GM18868 (cell line): ENCODE results near the gene TMEM266.

ENCODE experiments used
- ATAC-seq: cut with Tn5 transposase; IDR thresholded peaks from one replicate; pipeline ENCODE4 v1.9.1; 2021; ENCODE audit warnings: mild to moderate bottlenecking, moderate library complexity; ENCODE audit not compliant: unreplicated experiment

The TMEM266 gene

GRCh38 chr15:76123031-76123430 lies 63.2 kb downstream of the TMEM266 start:
- ATAC-seq: no peak

DNA sequence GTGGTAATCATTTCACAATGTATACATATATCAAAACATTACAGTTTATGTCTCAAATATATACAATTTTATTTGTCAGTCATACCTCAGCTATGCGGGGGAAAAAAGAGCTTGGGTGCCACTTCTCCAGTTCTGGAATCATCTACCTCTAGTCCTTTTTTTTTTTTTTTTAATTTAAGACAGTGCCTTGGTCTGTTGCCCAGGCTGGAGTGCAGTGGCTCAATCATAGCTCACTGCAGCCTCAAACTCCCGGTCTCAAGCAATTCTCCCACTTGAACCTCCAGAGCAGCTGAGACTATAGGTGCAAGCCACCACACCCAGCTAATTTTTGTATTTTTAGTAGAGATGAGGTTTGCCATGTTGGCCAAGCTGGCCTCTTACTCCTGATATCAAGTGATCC lies 67.4 kb downstream of the TMEM266 start:
- ATAC-seq: no peak

DNA sequence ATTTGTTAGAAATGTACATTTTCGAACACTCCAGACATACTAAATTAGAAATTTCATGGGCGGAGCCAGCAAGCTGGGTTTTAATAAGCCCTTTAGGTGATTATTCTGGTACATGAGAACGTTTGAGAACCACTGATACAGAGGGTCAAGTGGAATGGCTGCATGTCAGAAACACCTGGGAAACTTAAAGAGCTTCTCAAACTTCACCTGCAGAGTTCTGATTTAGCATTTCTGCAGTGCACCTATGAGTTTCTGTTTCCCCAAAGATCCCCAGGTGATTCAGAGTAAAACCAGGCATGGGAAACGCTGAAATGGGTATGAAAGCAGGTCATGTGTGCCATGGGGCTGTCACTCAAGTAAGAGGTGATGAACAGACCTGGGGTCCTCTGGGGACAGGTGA lies 68.1 kb downstream of the TMEM266 start:
- ATAC-seq: no peak

DNA sequence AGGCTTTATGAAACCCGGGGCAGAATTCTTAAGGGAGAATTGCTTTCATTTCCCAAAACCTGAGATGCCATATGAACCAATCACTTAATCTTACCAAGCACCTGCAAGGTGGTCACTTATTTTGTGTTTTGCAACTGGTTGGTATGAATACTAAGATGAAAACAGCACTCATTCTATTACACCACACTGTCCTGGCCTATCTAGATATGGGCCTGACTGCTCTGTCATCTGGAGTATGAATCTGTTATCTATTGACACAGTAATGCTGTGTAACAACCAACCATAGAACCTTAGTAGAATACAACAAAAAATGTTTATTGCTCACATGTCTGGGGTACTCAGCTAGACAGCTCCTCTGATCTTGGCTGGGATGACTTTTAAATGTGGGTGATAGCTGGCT lies 74.8 kb downstream of the TMEM266 start:
- ATAC-seq: no peak

DNA sequence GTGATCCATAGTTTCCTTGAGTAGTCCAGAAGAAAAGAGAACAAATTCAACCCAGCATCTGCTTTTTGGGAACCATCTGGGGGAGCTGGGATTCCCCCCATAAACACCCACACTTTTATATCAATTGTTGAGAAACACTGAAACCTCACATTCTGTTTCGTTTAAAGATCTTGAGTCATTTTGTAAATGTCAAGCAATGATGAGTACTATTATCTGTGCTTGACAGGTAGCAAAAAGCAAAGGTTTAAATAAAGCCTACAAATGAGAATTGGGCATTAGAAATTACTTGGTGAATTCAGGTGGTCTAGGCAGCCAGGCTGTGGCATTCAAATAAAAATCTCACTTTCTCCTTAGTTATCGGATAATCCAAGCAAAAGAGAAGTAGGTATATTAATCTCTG lies 75.7 kb downstream of the TMEM266 start:
- no peak for ATAC-seq

DNA sequence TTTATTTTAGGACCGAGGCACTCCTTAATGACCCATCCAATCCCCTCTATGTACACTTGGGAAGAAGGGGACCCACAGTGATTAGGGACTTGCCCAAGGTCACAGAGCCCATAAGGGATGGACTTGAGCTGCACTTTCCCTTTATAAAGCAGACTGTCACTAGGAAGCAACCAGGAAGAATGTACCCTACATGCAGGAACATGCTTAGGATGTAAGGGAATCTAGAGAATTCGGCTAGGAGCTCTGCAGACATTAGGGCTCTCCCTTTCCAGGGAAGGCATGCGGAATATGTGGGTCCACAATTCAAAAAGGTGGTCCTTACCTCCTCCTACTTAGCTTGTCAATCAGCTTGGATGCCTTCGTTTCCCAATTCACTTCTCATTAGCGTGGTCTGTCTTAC lies 78.7 kb downstream of the TMEM266 start:
- ATAC-seq: no peak

GRCh38 chr15:76139368-76140073 lies 79.7 kb downstream of the TMEM266 start:
- ATAC-seq: peak; percentile 67

- no peak for ATAC-seq
Observed at GRCh38 chr15:76140074-76140464, 80.3 kb downstream of the TMEM266 start.

GRCh38 chr15:76146812-76147211 lies 87.0 kb downstream of the TMEM266 start:
- ATAC-seq: no peak

- ATAC-seq: no peak
Observed at GRCh38 chr15:76147906-76148570, 88.3 kb downstream of the TMEM266 start.

DNA sequence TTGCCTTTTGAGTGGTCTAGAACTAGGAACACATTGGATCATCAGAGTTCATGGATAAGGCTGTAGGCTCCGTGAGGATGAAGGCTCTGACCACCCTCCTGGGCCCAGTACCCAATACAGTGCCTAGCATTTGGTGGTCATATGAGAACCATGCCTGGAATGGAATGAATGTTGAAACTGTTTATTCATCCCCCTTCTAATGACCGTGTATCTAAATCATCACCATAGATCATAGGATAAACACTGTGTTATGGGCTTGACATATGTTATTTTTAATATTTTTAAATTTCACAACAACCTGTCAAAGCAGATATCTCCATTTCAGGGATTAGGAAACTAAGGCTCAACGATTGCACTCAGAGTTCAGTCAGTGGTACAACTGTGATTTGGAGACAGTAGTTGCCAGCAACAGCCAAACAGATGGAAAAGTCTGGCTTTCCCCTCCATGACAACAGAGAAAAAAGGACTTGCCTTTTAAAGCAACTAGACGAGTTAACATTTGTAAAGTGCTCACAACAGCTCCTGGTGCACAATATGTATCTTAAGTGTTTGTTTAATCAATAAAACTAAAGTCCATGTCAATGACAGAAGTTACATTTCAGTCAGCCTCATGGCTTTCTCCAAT lies 89.6 kb downstream of the TMEM266 start:
- no peak for ATAC-seq

GRCh38 chr15:76150513-76150912 lies 90.7 kb downstream of the TMEM266 start:
- ATAC-seq: peak; percentile 13

- peak; percentile 88 for ATAC-seq
Observed at GRCh38 chr15:76150971-76151598, 91.3 kb downstream of the TMEM266 start.

- ATAC-seq: no peak
Observed at GRCh38 chr15:76151599-76151974, 91.8 kb downstream of the TMEM266 start.

GRCh38 chr15:76152197-76152596 lies 92.4 kb downstream of the TMEM266 start:
- ATAC-seq: no peak

DNA sequence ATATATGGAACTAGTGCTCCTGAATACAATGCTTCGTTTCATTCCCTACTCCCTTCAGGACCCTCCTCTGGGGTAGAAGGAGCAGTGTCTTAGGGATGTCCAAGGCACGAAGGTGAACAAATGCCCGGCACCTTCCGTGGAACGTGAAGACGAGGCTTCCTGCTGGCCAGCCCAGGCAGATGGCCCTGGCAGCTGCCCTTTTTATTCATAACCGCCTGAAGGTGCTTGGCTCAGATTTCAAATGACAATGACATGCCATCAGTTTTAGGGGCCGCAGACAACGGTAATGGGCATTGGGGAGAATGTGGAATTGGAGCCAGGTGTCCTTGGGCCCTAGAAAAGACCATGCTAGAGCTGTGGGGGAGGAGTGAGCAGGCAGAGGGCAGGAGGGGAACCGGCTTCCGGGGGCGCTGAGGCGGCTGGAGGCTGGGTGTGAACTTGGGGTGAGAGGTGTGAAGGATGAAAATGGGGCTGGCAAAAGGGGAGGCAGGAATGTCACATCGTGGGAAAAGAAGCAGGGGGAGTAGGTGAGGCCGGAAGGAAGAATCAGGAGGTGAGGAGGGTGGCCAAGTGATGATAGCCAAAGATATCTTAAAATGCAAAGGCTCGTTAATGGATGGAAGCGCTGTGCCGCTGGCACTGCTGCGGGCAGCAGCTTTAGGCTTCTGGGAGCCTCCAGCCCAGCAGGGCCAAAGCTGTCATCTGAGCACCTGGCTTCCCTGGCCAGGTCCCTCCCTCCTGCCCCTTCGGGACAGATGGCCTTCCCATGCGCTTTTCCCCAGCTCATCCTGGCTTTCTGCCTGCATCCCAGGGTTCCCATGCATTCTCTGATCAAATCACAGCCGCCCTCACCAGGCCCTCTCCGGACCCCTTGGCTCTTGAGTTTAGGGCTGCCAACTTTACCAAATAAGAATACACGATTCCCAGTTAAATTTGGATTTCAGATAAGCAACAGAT lies 93.7 kb downstream of the TMEM266 start:
- no peak for ATAC-seq

DNA sequence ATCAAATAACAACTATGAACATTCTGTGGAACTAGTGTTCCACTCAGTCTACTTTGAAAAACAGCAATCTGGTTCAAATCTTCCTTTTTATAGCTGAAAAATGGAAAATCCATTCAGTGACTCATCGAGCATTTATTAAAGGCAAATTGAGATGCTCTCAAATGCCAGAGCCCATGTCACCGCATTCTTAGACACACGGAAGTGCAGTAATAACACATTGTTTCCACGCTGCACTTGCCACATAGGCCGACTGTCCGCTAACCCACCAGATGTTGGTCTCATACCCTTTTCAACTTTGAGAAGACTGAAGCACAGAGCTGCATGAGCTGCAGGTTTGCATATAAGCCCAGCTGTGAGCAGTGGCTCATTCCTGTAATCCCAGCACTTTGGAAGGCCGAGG lies 95.9 kb downstream of the TMEM266 start:
- no peak for ATAC-seq

DNA sequence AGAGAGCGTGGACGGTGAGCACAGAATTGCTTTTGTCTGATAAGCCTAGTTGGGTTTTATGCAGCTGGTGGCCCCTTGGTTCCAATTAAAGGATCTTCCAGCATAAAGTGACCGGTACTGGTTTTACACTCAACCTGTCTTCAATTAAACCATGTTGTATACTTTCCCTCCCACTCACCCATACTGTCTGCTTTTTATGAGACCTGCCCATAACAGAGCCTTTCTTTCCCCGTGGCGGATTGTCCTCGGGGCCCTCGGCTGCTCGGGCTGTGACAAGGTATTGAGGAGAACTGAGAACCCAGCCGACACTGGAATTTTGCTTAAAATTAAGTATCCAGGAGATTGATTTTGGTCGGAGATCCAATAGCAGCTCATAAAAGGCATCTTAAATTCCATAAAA lies 98.4 kb downstream of the TMEM266 start:
- ATAC-seq: no peak

DNA sequence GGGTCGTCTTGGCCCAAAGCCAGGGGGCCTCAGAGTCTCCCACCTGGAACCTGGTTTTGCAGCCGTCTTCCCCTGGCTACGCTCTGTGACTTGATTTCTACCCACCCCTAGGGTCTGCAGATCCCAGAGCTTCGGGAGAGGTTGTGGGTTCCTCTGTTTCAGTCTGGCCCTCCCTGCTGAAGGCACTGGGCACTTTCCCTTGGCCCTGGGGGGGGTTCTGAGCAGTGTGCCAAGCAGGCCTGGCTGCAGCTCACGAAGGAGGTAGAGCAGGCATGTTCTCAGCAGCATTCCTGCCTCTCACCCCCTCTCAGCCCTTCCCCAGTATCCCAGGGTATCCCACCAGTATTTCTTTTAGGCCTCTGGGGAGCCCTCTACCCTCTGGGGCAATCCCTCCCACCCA lies 99.0 kb downstream of the TMEM266 start:
- no peak for ATAC-seq

DNA sequence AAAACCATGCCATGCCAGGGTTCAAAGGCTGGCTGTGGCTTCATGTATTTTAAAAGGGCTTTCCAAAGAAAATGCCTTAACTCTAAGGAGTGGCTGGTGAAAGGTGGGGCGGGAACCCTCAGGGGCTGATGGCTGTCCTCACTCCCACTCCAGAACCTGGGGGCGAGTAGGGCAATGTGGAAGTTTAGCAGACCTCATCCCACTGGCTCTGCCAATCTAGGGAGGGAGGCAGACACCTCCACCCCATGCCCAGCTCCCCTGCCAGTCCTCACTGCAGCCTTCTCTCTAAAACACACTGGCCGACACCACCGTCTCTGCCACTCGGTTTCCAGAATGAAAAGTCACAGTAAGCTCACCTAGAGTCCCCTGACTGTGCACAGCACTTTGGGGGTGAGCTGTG lies 99.5 kb downstream of the TMEM266 start:
- no peak for ATAC-seq
